Endothelial cell of umbilical vein (primary cell): ENCODE data around the gene INPP5B. TPM values are rescaled to one million over a fixed set of nuclear protein-coding genes. Genes with fewer than 3 reads are reported as not detected.
"Not testable (repeated sequence)": the region's sequence is repeated elsewhere in the genome, so short reads cannot be mapped to it uniquely, and the experiment has no call there.

ENCODE experiments used
- BruUV-seq: library from RNA; stranded (reverse); fragments of 400-500 nt; replicated peaks from 2 replicates; lab custom pipeline; 2021; lab: Mats Ljungman, UMichigan
- CTCF ChIA-PET: fragments of 300-600, 350-600 bp; sonication (Branson Sonifier 250); formaldehyde crosslinking; loops from one replicate; lab custom pipeline; 2021; ENCODE audit warnings: antibody characterized with exemption, inconsistent platforms; lab: Charles Lee
- POLR2A ChIA-PET: fragments of 300-600, 350-600 bp; sonication (Branson Sonifier 250); formaldehyde crosslinking; loops from one replicate; lab custom pipeline; 2021; ENCODE audit warnings: antibody characterized with exemption, inconsistent platforms; lab: Charles Lee
- DNase-seq: peaks from one replicate; pipeline ENCODE4 v3.0.0-alpha.2; 2011; ENCODE audit warnings: low read depth, low spot score
- FAIRE-seq: peaks from 2 replicates; lab custom pipeline; 2011; peaks lifted over from hg19 to GRCh38; lab: Jason Lieb, UNC
- H2AFZ ChIP-seq: 2 replicates; pipeline ENCODE4 v1.6.0; 2012; ENCODE audit warnings: low read depth, low read length, control low read depth, inconsistent platforms
- H3K27ac ChIP-seq: 2 replicates; pipeline ENCODE4 v1.5.1; 2011; ENCODE audit warnings: low read depth, mild to moderate bottlenecking, control low read depth, low read length, moderate library complexity; ENCODE audit not compliant: insufficient read depth
- H3K27me3 ChIP-seq, 2 experiments: 2 replicates each; pipeline versions ENCODE4 v1.6.0 to v1.6.1; 2011; ENCODE audit warnings: low read length in 2 of 2, mixed read lengths in 1 of 2; ENCODE audit not compliant: control insufficient read depth in 2 of 2, insufficient read depth in 2 of 2
- H3K36me3 ChIP-seq, 2 experiments: 2 replicates in 1 of 2; 3 replicates in 1 of 2; pipeline ENCODE4 v1.5.1; 2011; ENCODE audit warnings: low read length in 2 of 2, mild to moderate bottlenecking in 1 of 2, moderate library complexity in 1 of 2; ENCODE audit not compliant: control insufficient read depth in 2 of 2, insufficient read depth in 2 of 2; ENCODE audit errors: extremely low read depth in 1 of 2
- H3K4me1 ChIP-seq: 3 replicates; pipeline ENCODE4 v1.5.1; 2011; ENCODE audit warnings: mild to moderate bottlenecking, low read length; ENCODE audit not compliant: control insufficient read depth, insufficient read depth; ENCODE audit errors: extremely low read depth
- H3K4me2 ChIP-seq: 2 replicates; pipeline ENCODE4 v1.6.1; 2011; ENCODE audit warnings: low read length, control low read depth, mixed read lengths; ENCODE audit not compliant: insufficient read depth
- H3K4me3 ChIP-seq, 3 experiments: fragments of 200-600 bp in 1 of 3; sonication (generic), shearing (Covaris generic) in 1 of 3; replicated peaks in 1 of 3; 2 replicates each; pipeline ENCODE4 v1.5.1; 2011 to 2016; ENCODE audit warnings: control low read depth in 3 of 3, low read length in 3 of 3, mild to moderate bottlenecking in 2 of 3, inconsistent platforms in 1 of 3, low read depth in 1 of 3, moderate library complexity in 1 of 3; ENCODE audit not compliant: insufficient read depth in 1 of 3
- H3K79me2 ChIP-seq: 2 replicates; pipeline ENCODE4 v1.6.0; 2012; ENCODE audit warnings: low read length, inconsistent platforms; ENCODE audit not compliant: control insufficient read depth, insufficient read depth
- H3K9ac ChIP-seq: replicated peaks from 2 replicates; pipeline ENCODE3; 2011; ENCODE audit warnings: low read length, control low read depth; ENCODE audit not compliant: insufficient read depth; ENCODE audit errors: extremely low read depth
- H3K9me1 ChIP-seq: replicated peaks from 3 replicates; pipeline ENCODE4 v1.6.0; 2011; ENCODE audit warnings: mild to moderate bottlenecking, low read length; ENCODE audit not compliant: control insufficient read depth, insufficient read depth; ENCODE audit errors: extremely low read depth
- H3K9me3 ChIP-seq: replicated peaks from 2 replicates; pipeline ENCODE4 v1.5.1; 2012; ENCODE audit warnings: low read length, inconsistent platforms; ENCODE audit not compliant: control insufficient read depth, insufficient read depth
- H4K20me1 ChIP-seq: replicated peaks from 2 replicates; pipeline ENCODE3; 2011; ENCODE audit warnings: mild to moderate bottlenecking, low read length; ENCODE audit not compliant: control insufficient read depth, insufficient read depth; ENCODE audit errors: extremely low read depth
- EZH2 ChIP-seq: IDR thresholded peaks from 2 replicates; pipeline ENCODE4 v1.6.1; 2012; ENCODE audit warnings: borderline replicate concordance, low read depth, mild to moderate bottlenecking, moderate library complexity, low read length, inconsistent platforms; ENCODE audit not compliant: severe bottlenecking
- FOS ChIP-seq: IDR thresholded peaks from 2 replicates; pipeline ENCODE4 v1.6.1; 2011; ENCODE audit warnings: mild to moderate bottlenecking, low read length, moderate library complexity, borderline replicate concordance; ENCODE audit not compliant: insufficient read depth
- GATA2 ChIP-seq: IDR thresholded peaks from 2 replicates; pipeline ENCODE4 v1.7.0; 2011; ENCODE audit warnings: low read depth, mild to moderate bottlenecking, moderate library complexity, mixed read lengths, low read length; ENCODE audit not compliant: insufficient read length, insufficient read depth
- JUN ChIP-seq: IDR thresholded peaks from 2 replicates; pipeline ENCODE4 v1.6.1; 2011; ENCODE audit warnings: borderline replicate concordance, low read depth; ENCODE audit not compliant: insufficient read length, insufficient read depth
- MAX ChIP-seq: IDR thresholded peaks from 2 replicates; pipeline ENCODE4 v1.6.1; 2011; ENCODE audit not compliant: insufficient read depth, insufficient read length
- POLR2AphosphoS5 ChIP-seq: IDR thresholded peaks from 2 replicates; pipeline ENCODE4 v1.6.1; 2012; ENCODE audit warnings: low read depth, mild to moderate bottlenecking, control low read depth, low read length, moderate library complexity; ENCODE audit not compliant: insufficient read depth
- dilution Hi-C: fragments of 300-500 bp; cut with MboI; formaldehyde crosslinking; loops from one replicate; pipeline ENCODE4 v1.15.0; 2019; ENCODE audit warnings: low sequenced_read_pairs; ENCODE audit not compliant: extremely low pct_ligation_motif_present
- intact Hi-C: fragments of 100-400 bp; cut with micrococcal nuclease; formaldehyde crosslinking; loops from one replicate; pipeline ENCODE4 v1.10.0; 2022
- polyA plus RNA-seq, 4 experiments: library from polyadenylated mRNA; depleted of rRNA in 3 of 4; stranded (reverse) in 3 of 4; unstranded in 1 of 4; fragments of >200 nt; gene quantifications; 2 replicates each; pipeline versions ENCODE4 v1.2.1 to v1.2.3, GENCODE V29; 2011 to 2012; ENCODE audit warnings: missing spikeins in 1 of 4
- total RNA-seq: library from RNA; stranded (reverse); gene quantifications from 2 replicates; pipeline ENCODE4 v1.2.3, GENCODE V29; 2021
- TF ChIP-seq, protein P1 (sequence below), 2 donors: IDR thresholded peaks; 1 replicate in 1 of 2; 2 replicates in 1 of 2; pipeline ENCODE4 v1.5.1; 2011; ENCODE audit warnings: low read length in 2 of 2, mild to moderate bottlenecking in 2 of 2, moderate library complexity in 2 of 2, control low read depth in 1 of 2, inconsistent platforms in 1 of 2, low read depth in 1 of 2; ENCODE audit not compliant: insufficient read depth in 1 of 2; ENCODE audit errors: extremely low read depth in 1 of 2

Gene INPP5B
- total and polyA plus RNA-seq, 2 donors (not counting 3 experiments of a cell fraction or from before 2014, with no cell fraction given): 7.4 to 14.7 TPM

DNA sequence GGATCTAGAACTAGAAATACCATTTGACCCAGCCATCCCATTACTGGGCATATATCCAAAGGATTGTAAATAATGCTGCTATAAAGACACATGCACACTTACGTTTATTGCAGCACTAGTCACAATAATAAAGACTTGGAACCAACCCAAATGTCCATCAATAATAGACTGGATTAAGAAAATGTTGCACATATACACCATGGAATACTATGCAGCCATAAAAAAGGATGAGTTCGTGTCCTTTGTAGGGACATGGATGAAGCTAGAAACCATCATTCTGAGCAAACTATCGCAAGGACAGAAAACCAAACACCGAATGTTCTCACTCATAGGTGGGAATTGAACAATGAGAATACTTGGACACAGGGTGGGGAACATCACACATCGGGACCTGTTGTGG, 26.8 kb upstream of the INPP5B start:
- H2AFZ ChIP-seq, H3K9me3 ChIP-seq, H3K79me2 ChIP-seq, CTCF ChIA-PET, H3K9me1 ChIP-seq, dilution Hi-C loops, H3K9ac ChIP-seq, BruUV-seq, intact Hi-C loops, H3K4me2 ChIP-seq, H3K4me1 ChIP-seq, H4K20me1 ChIP-seq, H3K4me3 ChIP-seq, H3K27ac ChIP-seq, POLR2A ChIA-PET, DNase-seq, FAIRE-seq, H3K27me3 ChIP-seq: not testable (repeated sequence)
- H3K36me3 ChIP-seq: peaks cover 16 to 30% of the 10 kb centered on the region in 2 experiments

GRCh38 chr1:37965301-37965700, 18.4 kb upstream of the INPP5B start:
- Histone ChIP-seq H3K4me1 (no peaks in the 10 kb centered on the region), H4K20me1 (no peaks in the 10 kb centered on the region), H3K27me3 (no peaks in the 10 kb centered on the region), H2AFZ (no peak overlapping the region), H3K36me3 (peaks cover 17 to 21% of the 10 kb centered on the region in 2 experiments), H3K9ac (no peak overlapping the region), H3K4me2 (no peak overlapping the region), H3K9me3 (no peaks in the 10 kb centered on the region), H3K79me2 (no peaks in the 10 kb centered on the region), H3K27ac (no peak overlapping the region), H3K4me3 (no peak overlapping the region), H3K9me1 (no peaks in the 10 kb centered on the region)
- intact Hi-C loops: no loop called here
- dilution Hi-C loops: no loop called here
- no peak for FAIRE-seq
- DNase-seq: no peak
- ChIA-PET CTCF (no interaction called here), POLR2A (no interaction called here)
- BruUV-seq: no TSS peak
- no peak for TF ChIP-seq GATA2
- TF ChIP-seq MAX: no peak
- TF ChIP-seq EZH2: no peak
- TF ChIP-seq JUN: no peak
- TF ChIP-seq FOS: no peak
- TF ChIP-seq POLR2AphosphoS5: no peak
- TF ChIP-seq, protein P1, sequence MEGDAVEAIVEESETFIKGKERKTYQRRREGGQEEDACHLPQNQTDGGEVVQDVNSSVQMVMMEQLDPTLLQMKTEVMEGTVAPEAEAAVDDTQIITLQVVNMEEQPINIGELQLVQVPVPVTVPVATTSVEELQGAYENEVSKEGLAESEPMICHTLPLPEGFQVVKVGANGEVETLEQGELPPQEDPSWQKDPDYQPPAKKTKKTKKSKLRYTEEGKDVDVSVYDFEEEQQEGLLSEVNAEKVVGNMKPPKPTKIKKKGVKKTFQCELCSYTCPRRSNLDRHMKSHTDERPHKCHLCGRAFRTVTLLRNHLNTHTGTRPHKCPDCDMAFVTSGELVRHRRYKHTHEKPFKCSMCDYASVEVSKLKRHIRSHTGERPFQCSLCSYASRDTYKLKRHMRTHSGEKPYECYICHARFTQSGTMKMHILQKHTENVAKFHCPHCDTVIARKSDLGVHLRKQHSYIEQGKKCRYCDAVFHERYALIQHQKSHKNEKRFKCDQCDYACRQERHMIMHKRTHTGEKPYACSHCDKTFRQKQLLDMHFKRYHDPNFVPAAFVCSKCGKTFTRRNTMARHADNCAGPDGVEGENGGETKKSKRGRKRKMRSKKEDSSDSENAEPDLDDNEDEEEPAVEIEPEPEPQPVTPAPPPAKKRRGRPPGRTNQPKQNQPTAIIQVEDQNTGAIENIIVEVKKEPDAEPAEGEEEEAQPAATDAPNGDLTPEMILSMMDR (IDR thresholded peaks at IDR 0.05; ENCODE audit: extremely low read depth in 1 of 2, insufficient read depth in 1 of 2, low read depth in 1 of 2, low read length in 2 of 2): no peak

DNA sequence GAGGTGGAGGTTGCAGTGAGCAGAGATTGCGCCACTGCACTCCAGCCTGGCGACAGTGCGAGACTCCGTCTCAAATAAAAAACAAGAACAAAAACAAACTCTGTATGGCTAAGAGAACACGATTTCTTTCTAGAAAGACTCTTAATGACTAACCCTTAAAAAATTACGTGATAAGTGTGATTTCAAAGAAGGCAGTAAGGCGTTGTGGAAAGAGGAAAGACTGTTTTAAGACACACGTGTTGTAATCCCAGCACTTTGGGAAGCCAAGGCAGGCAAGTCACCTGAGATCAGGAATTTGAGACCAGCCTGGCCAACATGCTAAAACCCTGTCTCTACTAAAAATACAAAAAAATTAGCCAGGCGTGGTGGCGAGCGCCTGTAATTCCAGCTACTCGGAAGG, 17.3 kb upstream of the INPP5B start:
- H3K9me1 ChIP-seq, BruUV-seq, dilution Hi-C loops, H3K79me2 ChIP-seq, H3K4me1 ChIP-seq, CTCF ChIA-PET, H3K27ac ChIP-seq, DNase-seq, intact Hi-C loops, H3K9ac ChIP-seq, H3K9me3 ChIP-seq, H2AFZ ChIP-seq, FAIRE-seq, POLR2A ChIA-PET, H3K4me3 ChIP-seq, H4K20me1 ChIP-seq, H3K27me3 ChIP-seq, H3K4me2 ChIP-seq: not testable (repeated sequence)
- peaks cover 12 to 20% of the 10 kb centered on the region in 2 experiments for H3K36me3 ChIP-seq
